Esophagus (tissue), 2 donors: ENCODE data around the gene GSTM5. TPM values are rescaled to one million over a fixed set of nuclear protein-coding genes. Genes with fewer than 3 reads are reported as not detected.
"Not testable (repeated sequence)": the region's sequence is repeated elsewhere in the genome, so short reads cannot be mapped to it uniquely, and the experiment has no call there.

Experiments
- H3K27ac ChIP-seq, 2 donors: one replicate each; pipeline ENCODE4 v1.5.1; 2013; ENCODE audit warnings: low read depth in 2 of 2, mild to moderate bottlenecking in 2 of 2, inconsistent platforms in 1 of 2, low read length in 1 of 2, moderate library complexity in 1 of 2
- H3K27me3 ChIP-seq, 2 donors: one replicate each; pipeline ENCODE4 v1.6.1; 2013; ENCODE audit warnings: low read length in 2 of 2, control low read depth in 1 of 2, mild to moderate bottlenecking in 1 of 2; ENCODE audit not compliant: insufficient read depth in 2 of 2, control insufficient read depth in 1 of 2
- H3K36me3 ChIP-seq, 2 donors: one replicate each; pipeline ENCODE4 v1.6.1; 2013; ENCODE audit warnings: low read length in 1 of 2; ENCODE audit not compliant: control insufficient read depth in 2 of 2, insufficient read depth in 2 of 2
- H3K4me1 ChIP-seq, 2 donors: one replicate each; pipeline ENCODE4 v1.6.1; 2013; ENCODE audit warnings: low read length in 1 of 2; ENCODE audit not compliant: control insufficient read depth in 2 of 2, insufficient read depth in 2 of 2
- H3K4me3 ChIP-seq, 2 donors: one replicate each; pipeline ENCODE4 v1.5.1; 2013; ENCODE audit warnings: low read length in 2 of 2, mild to moderate bottlenecking in 2 of 2, low read depth in 1 of 2, moderate library complexity in 1 of 2
- H3K9me3 ChIP-seq, 2 donors: one replicate each; pipeline ENCODE4 v1.6.1; 2013; ENCODE audit warnings: mild to moderate bottlenecking in 2 of 2, low read depth in 1 of 2, low read length in 1 of 2, moderate library complexity in 1 of 2; ENCODE audit not compliant: control insufficient read depth in 2 of 2, insufficient read depth in 1 of 2
- WGBS, 2 donors: extraction: QIAGEN DNeasy Blood & Tissue Kit; methylation state at CpG; one replicate each; pipeline ENCODE4 v1.1.7; 2013; 5-methylcytosine and 5-hydroxymethylcytosine counted together
- polyA plus RNA-seq, 2 donors: library from polyadenylated mRNA; stranded (reverse); fragments of 200-250 nt; gene quantifications; one replicate each; pipeline ENCODE4 v1.2.3, GENCODE V29; 2013
- donor health status: healthy with polysubstance abuse.
- donor health status: Bipolar disorder and iron deficiency.

Gene GSTM5
- polyA plus RNA-seq, 2 donors: 1.6 to 2.2 TPM

GRCh38 chr1:109764561-109765482 lies 52.8 kb downstream of the GSTM5 start:
- Histone ChIP-seq H3K4me1 (peaks cover 0 to 3% of the 10 kb centered on the region in 2 donors), H3K4me3 (no peak overlapping the region), H3K9me3 (no peaks in the 10 kb centered on the region), H3K27me3 (no peaks in the 10 kb centered on the region), H3K27ac (no peak overlapping the region), H3K36me3 (no peaks in the 10 kb centered on the region)
- 86 to 92% methylated on average over 11 to 13 of the region's 13 CpGs for WGBS, 2 donors

- Histone ChIP-seq H3K36me3 (no peaks in the 10 kb centered on the region), H3K27ac (no peak overlapping the region), H3K9me3 (no peaks in the 10 kb centered on the region), H3K27me3 (no peaks in the 10 kb centered on the region), H3K4me3 (no peak overlapping the region), H3K4me1 (peaks cover 0 to 3% of the 10 kb centered on the region in 2 donors)
- WGBS, 2 donors: 75 to 78% methylated on average over 4 of the region's 4 CpGs
These were observed 53.4 kb downstream of the GSTM5 start for GRCh38 chr1:109765483-109765815.

- no peaks in the 10 kb centered on the region for H3K27me3 ChIP-seq
- no peaks in the 10 kb centered on the region for H3K9me3 ChIP-seq
- H3K36me3 ChIP-seq: no peaks in the 10 kb centered on the region
- H3K4me3 ChIP-seq: no peak overlapping the region
- 75 to 80% methylated on average over 13 of the region's 13 CpGs for WGBS, 2 donors
- no peak overlapping the region for H3K27ac ChIP-seq
- H3K4me1 ChIP-seq: peaks cover 0 to 3% of the 10 kb centered on the region in 2 donors
These were observed 54.0 kb downstream of the GSTM5 start for GRCh38 chr1:109765896-109766615.

GRCh38 chr1:109766991-109767636 lies 55.1 kb downstream of the GSTM5 start:
- not testable (repeated sequence) for H3K9me3 ChIP-seq, H3K36me3 ChIP-seq, H3K4me3 ChIP-seq, H3K27me3 ChIP-seq, H3K27ac ChIP-seq, H3K4me1 ChIP-seq
- WGBS, 2 donors: 73 to 82% methylated on average over 17 of the region's 17 CpGs

Other genes starting within 250 kb of the GSTM5 start
- under 1 TPM; 0.16 to 0.38 TPM for gene SYPL2, start 245.7 kb upstream of the GSTM5 start, polyA plus RNA-seq
- gene ATXN7L2, start 228.3 kb upstream of the GSTM5 start, polyA plus RNA-seq: 1 to 10 TPM; 3.6 to 6.4 TPM
- 1 to 10 TPM; 3.7 to 4.8 TPM for gene CYB561D1, start 218.2 kb upstream of the GSTM5 start, polyA plus RNA-seq
- gene AMIGO1, start 202.5 kb upstream of the GSTM5 start, polyA plus RNA-seq: 1 to 10 TPM in 1 of 2 donors, under 1 TPM in 1; 0.71 to 1.6 TPM
- under 1 TPM in 1 of 2 donors, not detected in 1; 0.06 TPM for gene GPR61, start 172.4 kb upstream of the GSTM5 start, polyA plus RNA-seq
- gene GNAI3, start 163.6 kb upstream of the GSTM5 start, polyA plus RNA-seq: 1 to 10 TPM; 3.5 to 6.8 TPM
- not detected for gene GNAT2, start 92.6 kb upstream of the GSTM5 start, polyA plus RNA-seq
- 10 to 100 TPM; 15.7 to 16.3 TPM for gene AMPD2, start 92.4 kb upstream of the GSTM5 start, polyA plus RNA-seq
- 10 to 100 TPM; 22.9 to 26.4 TPM for gene GSTM4, start 56.2 kb upstream of the GSTM5 start, polyA plus RNA-seq
- 100 to 1,000 TPM in 1 of 2 donors, 10 to 100 TPM in 1; 52.0 to 130 TPM for gene GSTM2, start 44.2 kb upstream of the GSTM5 start, polyA plus RNA-seq
- gene GSTM1, start 24.4 kb upstream of the GSTM5 start, polyA plus RNA-seq: 100 to 1,000 TPM; 125 to 132 TPM
- gene GSTM3, start 28.8 kb downstream of the GSTM5 start, polyA plus RNA-seq: 100 to 1,000 TPM in 1 of 2 donors, 10 to 100 TPM in 1; 77.5 to 106 TPM
- gene EPS8L3, start 51.7 kb downstream of the GSTM5 start, polyA plus RNA-seq: under 1 TPM; 0.10 to 0.28 TPM
- 1 to 10 TPM; 5.6 to 5.7 TPM for gene CSF1, start 198.6 kb downstream of the GSTM5 start, polyA plus RNA-seq